Globus pallidus (tissue), 1 donor: ENCODE data around the gene FLNB.
A peak's percentile ranks its signal among the peaks of the same experiment; 100 is the strongest.

Experiments
- DNase-seq: peaks from one replicate; pipeline ENCODE4 v3.0.0-alpha.2; 2015; ENCODE audit warnings: low spot score

The FLNB gene

GRCh38 chr3:58205981-58206380 lies 197.8 kb downstream of the FLNB start:
- DNase-seq, result no peak

- no peak for DNase-seq
Measured at GRCh38 chr3:58206406-58207011, 198.3 kb downstream of the FLNB start.

- no peak for DNase-seq
Measured at GRCh38 chr3:58207954-58208353, 199.7 kb downstream of the FLNB start.

GRCh38 chr3:58209933-58210332 lies 201.7 kb downstream of the FLNB start:
- DNase-seq, result no peak

GRCh38 chr3:58210761-58211460 lies 202.7 kb downstream of the FLNB start, which contains the start of gene DNASE1L3:
Gene DNASE1L3 (minus strand): TSS chr3:58210972. CDS start chr3:58210906, 66 bp downstream.
- no peak for DNase-seq

GRCh38 chr3:58214484-58215316 lies 206.5 kb downstream of the FLNB start:
- DNase-seq, result no peak

- DNase-seq, result no peak
Measured at GRCh38 chr3:58215317-58216025, 207.2 kb downstream of the FLNB start.

- DNase-seq, result no peak
Measured at GRCh38 chr3:58216496-58217195, 208.4 kb downstream of the FLNB start.

- DNase-seq, result peak; percentile 83
Measured at GRCh38 chr3:58217209-58217811, 209.1 kb downstream of the FLNB start.

- no peak for DNase-seq
Measured at GRCh38 chr3:58218904-58219303, 210.7 kb downstream of the FLNB start.
